K562 (cell line): ENCODE results near the gene CAPRIN1. TPM values are rescaled to one million over a fixed set of nuclear protein-coding genes. Genes with fewer than 3 reads are reported as not detected.

Experiments
- ARID3A ChIP-seq: IDR thresholded peaks from 2 replicates; pipeline ENCODE4 v1.6.1; 2012; ENCODE audit warnings: low read depth, low read length, improper control_type of control experiment, borderline replicate concordance
- CEBPZ ChIP-seq: fragments of 150-350 bp; IDR thresholded peaks from 2 replicates; pipeline ENCODE4 v1.6.1; 2014; ENCODE audit warnings: low read depth, mild to moderate bottlenecking, low read length, borderline replicate concordance
- CTCFL ChIP-seq: IDR thresholded peaks from 2 replicates; pipeline ENCODE4 v1.6.1; 2011; ENCODE audit warnings: borderline replicate concordance, low read depth, mild to moderate bottlenecking, moderate library complexity, low read length; ENCODE audit not compliant: insufficient read depth, poor library complexity, severe bottlenecking
- KDM1A ChIP-seq, 2 experiments: fragments of 450-650 bp; IDR thresholded peaks; 2 replicates each; pipeline ENCODE4 v1.6.1; 2016; ENCODE audit warnings: mild to moderate bottlenecking in 2 of 2
- MCM3 ChIP-seq: fragments of 450-650 bp; IDR thresholded peaks from 2 replicates; pipeline ENCODE4 v1.6.1; 2016
- MITF ChIP-seq: IDR thresholded peaks from 2 replicates; pipeline ENCODE4 v1.6.1; 2014; ENCODE audit warnings: antibody characterized with exemption
- PHF21A ChIP-seq: fragments of 450-650 bp; IDR thresholded peaks from 2 replicates; pipeline ENCODE4 v1.6.1; 2017; ENCODE audit warnings: low read depth, borderline replicate concordance
- POLR2AphosphoS2 ChIP-seq: IDR thresholded peaks from 2 replicates; pipeline ENCODE4 v1.6.1; 2012; ENCODE audit warnings: low read length, improper control_type of control experiment
- TAL1 ChIP-seq: fragments of 450-650 bp; IDR thresholded peaks from 2 replicates; pipeline ENCODE4 v1.6.1; 2016; ENCODE audit warnings: mild to moderate bottlenecking
- ZNF133 ChIP-seq: fragments of 250-450 bp; sonication (Bioruptor Pico); IDR thresholded peaks from 2 replicates; pipeline ENCODE4 v1.4.0; 2020; ENCODE audit warnings: mild to moderate bottlenecking
- ZNF24 ChIP-seq: fragments of 450-650 bp; IDR thresholded peaks from 2 replicates; pipeline ENCODE4 v1.6.1; 2016
- ZNF384 ChIP-seq: IDR thresholded peaks from 2 replicates; pipeline ENCODE4 v1.6.1; 2012; ENCODE audit warnings: low read depth, low read length, improper control_type of control experiment
- ZNF408 ChIP-seq: fragments of 250-450 bp; sonication (Bioruptor Pico); IDR thresholded peaks from 2 replicates; pipeline ENCODE4 v1.4.0; 2020; ENCODE audit warnings: low read depth, mild to moderate bottlenecking, moderate library complexity
- polyA plus RNA-seq, 8 experiments: library from polyadenylated mRNA; depleted of rRNA in 4 of 8; stranded (reverse) in 5 of 8; unstranded in 3 of 8; fragments of >200 nt; fragmentation: Nextera tagmentation in 2 of 8; fragmentation: Illumina TruSeq in 1 of 8; extraction: Ambion mirVana in 2 of 8; extraction: Trizol in 1 of 8; gene quantifications; 2 replicates each; pipeline versions ENCODE4 v1.2.1 to v1.2.3, GENCODE V29; 2011 to 2014; ENCODE audit warnings: inconsistent platforms in 1 of 8, missing spikeins in 1 of 8
- total RNA-seq, 7 experiments: library from RNA; depleted of rRNA in 6 of 7; stranded (reverse); fragments of >200 nt in 6 of 7; fragmentation: Illumina TruSeq in 2 of 7; extraction: Trizol in 2 of 7; gene quantifications; 2 replicates each; pipeline versions ENCODE4 v1.2.1 to v1.2.3, GENCODE V29; 2011 to 2021; ENCODE audit warnings: low replicate concordance in 1 of 7

The CAPRIN1 gene
- total and polyA plus RNA-seq, 9 of the 15 experiments (the other 6 are each of a cell fraction or from before 2014, with no cell fraction given), result 49.6 to 271 (median 244) TPM

GRCh38 chr11:34075178-34075820, 23.8 kb downstream of the CAPRIN1 start (continued):
- TF ChIP-seq CEBPZ (no peak), ARID3A (no peak), TAL1 (no peak), KDM1A (IDR thresholded peaks at IDR 0.05) (no peak), ZNF24 (no peak), MCM3 (no peak), POLR2AphosphoS2 (no peak), ZNF408 (CRISPR knock-in tag) (no peak), ZNF384 (no peak), PHF21A (no peak), CTCFL (no peak), ZNF133 (no peak), MITF (no peak)
